Measurements from ENCODE around the gene CSNK1D.

The CSNK1D gene

GRCh38 chr17:82240506-82241182 is 32.9 kb downstream of the CSNK1D start:
- no peak for TF ChIP-seq CTCF (IDR thresholded peaks at IDR 0.05; ENCODE audit: low read depth, low read length)
- DNase-seq (ENCODE audit: extremely low read depth, low read depth) = no peak

- no peak for DNase-seq (ENCODE audit: extremely low read depth, low read depth)
- TF ChIP-seq CTCF (IDR thresholded peaks at IDR 0.05; ENCODE audit: low read depth, low read length) = no peak
These were observed 33.5 kb downstream of the CSNK1D start for GRCh38 chr17:82239926-82240505.

- DNase-seq (ENCODE audit: extremely low read depth, low read depth) = no peak
- TF ChIP-seq CTCF (IDR thresholded peaks at IDR 0.05; ENCODE audit: low read depth, low read length) = no peak
These were observed 34.0 kb downstream of the CSNK1D start for GRCh38 chr17:82239401-82239925.

- no peak for DNase-seq (ENCODE audit: extremely low read depth, low read depth)
- no peak for TF ChIP-seq CTCF (IDR thresholded peaks at IDR 0.05; ENCODE audit: low read depth, low read length)
These were observed 34.9 kb downstream of the CSNK1D start for GRCh38 chr17:82238472-82239201.

GRCh38 chr17:82237746-82238471 is 35.6 kb downstream of the CSNK1D start:
- DNase-seq (ENCODE audit: extremely low read depth, low read depth) = no peak
- TF ChIP-seq CTCF (IDR thresholded peaks at IDR 0.05; ENCODE audit: low read depth, low read length) = no peak

- no peak for TF ChIP-seq CTCF (IDR thresholded peaks at IDR 0.05; ENCODE audit: low read depth, low read length)
- no peak for DNase-seq (ENCODE audit: extremely low read depth, low read depth)
These were observed 36.3 kb downstream of the CSNK1D start for GRCh38 chr17:82237083-82237745.
